Parathyroid adenoma (tissue), 2 donors: ENCODE measurements around the gene SRCAP.

ENCODE experiments used
- H2AFZ ChIP-seq: fragments of 300-600 bp; sonication (generic); one replicate; pipeline ENCODE4 v1.7.0; 2017; ENCODE audit warnings: antibody characterized with exemption, mild to moderate bottlenecking
- H3K27ac ChIP-seq: fragments of 300-600 bp; sonication (generic); one replicate; pipeline ENCODE4 v1.7.0; 2017
- H3K27me3 ChIP-seq: fragments of 300-600 bp; sonication (generic); one replicate; pipeline ENCODE4 v1.7.0; 2017; ENCODE audit warnings: low read length; ENCODE audit not compliant: control insufficient read depth, insufficient read depth
- H3K36me3 ChIP-seq: fragments of 300-600 bp; sonication (generic); one replicate; pipeline ENCODE4 v1.7.0; 2017; ENCODE audit warnings: low read length; ENCODE audit not compliant: control insufficient read depth, insufficient read depth
- H3K4me1 ChIP-seq: fragments of 300-600 bp; sonication (generic); one replicate; pipeline ENCODE4 v1.7.0; 2017; ENCODE audit warnings: control low read depth
- H3K4me2 ChIP-seq: fragments of 300-600 bp; sonication (generic); one replicate; pipeline ENCODE4 v1.7.0; 2017; ENCODE audit warnings: low read length
- H3K4me3 ChIP-seq: fragments of 300-600 bp; sonication (generic); one replicate; pipeline ENCODE4 v1.7.0; 2017; ENCODE audit warnings: low read depth, low read length
- H3K79me2 ChIP-seq: fragments of 300-600 bp; sonication (generic); one replicate; pipeline ENCODE4 v1.7.0; 2017; ENCODE audit warnings: control low read depth
- H3K9ac ChIP-seq: fragments of 300-600 bp; sonication (generic); one replicate; pipeline ENCODE4 v1.7.0; 2017; ENCODE audit warnings: mild to moderate bottlenecking
- H3K9me3 ChIP-seq: fragments of 300-600 bp; sonication (generic); one replicate; pipeline ENCODE4 v1.7.0; 2017; ENCODE audit warnings: low read length; ENCODE audit not compliant: control insufficient read depth
- TF ChIP-seq, protein P1 (sequence below): fragments of 300-600 bp; sonication (generic); IDR thresholded peaks from one replicate; pipeline ENCODE4 v1.7.0; 2017; ENCODE audit warnings: antibody characterized with exemption, mild to moderate bottlenecking
- donor health status: primary hyperparathyroidism.

The SRCAP gene

DNA sequence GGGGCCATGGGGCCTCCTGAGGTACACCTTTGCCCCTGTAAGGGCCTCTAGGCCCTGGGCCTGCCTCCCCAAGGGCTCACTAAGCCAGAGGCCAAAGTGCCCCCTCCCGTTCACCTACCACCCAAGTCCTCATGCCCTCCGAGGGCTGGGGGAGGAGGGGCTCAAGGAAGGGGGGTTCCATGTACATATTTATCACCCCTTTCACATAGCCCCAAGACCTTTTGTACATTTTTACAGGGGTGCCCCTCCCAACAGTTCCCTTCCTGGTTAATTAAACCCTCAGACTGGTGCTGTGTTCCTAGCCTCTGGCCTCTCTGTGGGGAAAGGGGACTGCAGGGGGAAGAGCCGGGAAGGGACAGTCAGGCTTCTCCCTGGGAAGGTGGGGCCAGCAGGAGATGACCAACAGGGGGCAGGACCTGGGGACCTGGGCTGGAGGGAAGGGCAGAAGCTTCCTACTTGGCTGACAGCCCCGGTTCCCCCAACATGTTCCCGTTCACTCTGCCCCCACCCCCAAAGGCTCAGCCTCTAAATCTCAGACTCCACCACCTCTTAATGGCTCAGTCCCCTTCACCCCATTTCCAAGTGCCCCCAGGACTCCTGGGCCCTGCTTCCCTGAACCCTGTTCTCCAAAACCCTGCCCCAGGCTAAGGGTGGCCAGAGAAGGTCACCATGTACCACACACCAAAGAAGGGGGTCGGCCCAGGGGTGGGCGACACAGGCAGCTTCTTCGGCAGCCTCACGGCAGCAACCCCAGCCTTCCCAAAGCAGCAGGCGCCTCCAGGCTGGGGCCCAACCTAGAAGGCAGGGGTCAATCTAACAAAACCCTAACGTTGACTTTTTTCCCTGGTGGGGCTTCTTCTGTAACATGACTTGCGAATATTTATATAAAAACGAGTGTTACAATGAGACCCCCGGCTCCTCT, 28.8 kb upstream of the SRCAP start:
- Histone ChIP-seq H3K9me3 (no peaks in the 10 kb centered on the region), H3K36me3 (no peaks in the 10 kb centered on the region), H3K27me3 (no peaks in the 10 kb centered on the region), H3K4me3 (no peak overlapping the region), H3K4me2 (no peak overlapping the region), H3K4me1 (no peaks in the 10 kb centered on the region), H3K27ac (no peak overlapping the region), H3K9ac (no peak overlapping the region), H3K79me2 (no peaks in the 10 kb centered on the region), H2AFZ (no peak overlapping the region)
- TF ChIP-seq, protein P1, sequence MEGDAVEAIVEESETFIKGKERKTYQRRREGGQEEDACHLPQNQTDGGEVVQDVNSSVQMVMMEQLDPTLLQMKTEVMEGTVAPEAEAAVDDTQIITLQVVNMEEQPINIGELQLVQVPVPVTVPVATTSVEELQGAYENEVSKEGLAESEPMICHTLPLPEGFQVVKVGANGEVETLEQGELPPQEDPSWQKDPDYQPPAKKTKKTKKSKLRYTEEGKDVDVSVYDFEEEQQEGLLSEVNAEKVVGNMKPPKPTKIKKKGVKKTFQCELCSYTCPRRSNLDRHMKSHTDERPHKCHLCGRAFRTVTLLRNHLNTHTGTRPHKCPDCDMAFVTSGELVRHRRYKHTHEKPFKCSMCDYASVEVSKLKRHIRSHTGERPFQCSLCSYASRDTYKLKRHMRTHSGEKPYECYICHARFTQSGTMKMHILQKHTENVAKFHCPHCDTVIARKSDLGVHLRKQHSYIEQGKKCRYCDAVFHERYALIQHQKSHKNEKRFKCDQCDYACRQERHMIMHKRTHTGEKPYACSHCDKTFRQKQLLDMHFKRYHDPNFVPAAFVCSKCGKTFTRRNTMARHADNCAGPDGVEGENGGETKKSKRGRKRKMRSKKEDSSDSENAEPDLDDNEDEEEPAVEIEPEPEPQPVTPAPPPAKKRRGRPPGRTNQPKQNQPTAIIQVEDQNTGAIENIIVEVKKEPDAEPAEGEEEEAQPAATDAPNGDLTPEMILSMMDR, result peak; percentile 7

DNA sequence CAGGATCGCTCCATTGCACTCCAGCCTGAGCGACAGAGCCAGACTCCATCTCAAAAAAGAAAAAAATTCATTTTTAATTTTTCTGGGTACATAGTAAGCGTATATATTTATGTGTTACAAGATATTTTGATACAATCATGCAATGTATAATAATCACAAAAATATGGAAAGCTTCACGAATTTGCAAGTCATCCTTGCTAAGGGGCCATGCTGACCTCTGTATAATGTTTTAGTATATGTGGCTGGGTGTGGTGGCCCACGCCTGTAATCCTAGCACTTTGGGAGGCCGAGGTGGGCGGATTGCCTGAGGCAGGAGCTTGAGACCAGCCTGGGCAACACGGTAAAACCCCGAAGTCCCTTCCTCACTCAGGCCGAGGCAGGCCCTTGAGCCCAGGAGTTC, 23.8 kb upstream of the SRCAP start:
- H3K9me3 ChIP-seq, result no peaks in the 10 kb centered on the region
- no peak overlapping the region for H3K4me2 ChIP-seq
- H3K79me2 ChIP-seq, result no peaks in the 10 kb centered on the region
- H3K27ac ChIP-seq, result no peak overlapping the region
- no peaks in the 10 kb centered on the region for H3K4me1 ChIP-seq
- no peak overlapping the region for H3K4me3 ChIP-seq
- no peaks in the 10 kb centered on the region for H3K27me3 ChIP-seq
- H2AFZ ChIP-seq, result no peak overlapping the region
- no peaks in the 10 kb centered on the region for H3K36me3 ChIP-seq
- no peak overlapping the region for H3K9ac ChIP-seq
- TF ChIP-seq, protein P1, result no peak

DNA sequence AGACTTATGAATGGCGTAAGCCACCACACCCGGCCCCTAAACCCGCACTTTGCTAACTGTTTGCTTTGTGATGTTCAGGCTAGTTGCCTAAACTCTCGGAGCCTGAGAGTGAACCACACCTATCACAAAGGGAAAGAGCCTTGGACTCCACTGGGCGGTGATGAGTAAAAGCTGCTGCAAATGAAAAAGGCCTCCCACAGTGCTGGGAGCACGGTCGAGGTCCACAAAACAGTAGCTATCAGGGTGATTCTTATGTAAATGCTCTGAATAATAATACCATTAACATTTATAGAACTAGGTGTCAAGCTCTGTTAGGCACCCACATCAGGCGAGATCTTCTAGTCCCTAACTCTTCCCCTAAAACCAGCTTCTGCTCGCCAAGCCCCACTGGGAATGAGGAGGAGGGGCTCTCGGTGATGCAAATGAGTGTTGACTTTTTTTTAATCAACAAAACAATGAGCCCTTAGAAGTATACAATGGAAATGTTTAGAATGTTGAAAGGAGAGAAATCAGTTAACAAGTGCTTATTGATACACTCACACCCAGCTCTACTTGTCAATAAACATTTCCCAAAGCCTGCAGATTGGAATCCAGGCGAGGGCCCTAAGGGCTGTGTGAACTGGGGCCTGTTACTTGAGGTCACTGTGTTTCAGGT, 20.9 kb upstream of the SRCAP start:
- H3K27me3 ChIP-seq, result no peaks in the 10 kb centered on the region
- H2AFZ ChIP-seq, result peak overlapping the region; percentile 52
- no peak overlapping the region for H3K27ac ChIP-seq
- H3K79me2 ChIP-seq, result no peaks in the 10 kb centered on the region
- no peak overlapping the region for H3K4me2 ChIP-seq
- H3K4me3 ChIP-seq, result no peak overlapping the region
- H3K9me3 ChIP-seq, result no peaks in the 10 kb centered on the region
- no peaks in the 10 kb centered on the region for H3K4me1 ChIP-seq
- no peaks in the 10 kb centered on the region for H3K36me3 ChIP-seq
- no peak overlapping the region for H3K9ac ChIP-seq
- TF ChIP-seq, protein P1, result no peak

DNA sequence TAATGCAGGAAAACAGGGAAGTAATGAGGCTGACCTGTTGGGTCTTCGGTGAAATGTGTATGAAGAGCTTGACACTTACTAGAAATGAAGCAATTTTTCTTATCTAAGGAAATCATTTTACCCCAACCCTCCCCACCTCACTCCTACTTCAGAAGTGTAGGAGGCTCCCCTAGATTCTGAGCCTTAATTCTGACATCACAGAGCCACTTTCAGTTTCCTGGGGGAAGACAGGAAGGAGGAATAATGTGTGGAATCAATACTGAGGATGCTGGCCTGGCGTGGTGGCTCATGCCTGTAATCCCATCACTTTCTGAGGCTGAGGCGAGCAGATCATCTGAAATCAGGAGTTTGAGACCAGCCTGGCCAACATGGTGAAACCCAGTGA, 20.4 kb upstream of the SRCAP start:
- Histone ChIP-seq H3K4me3 (no peak overlapping the region), H3K9me3 (no peaks in the 10 kb centered on the region), H2AFZ (peak overlapping the region; percentile 52), H3K36me3 (no peaks in the 10 kb centered on the region), H3K4me1 (no peaks in the 10 kb centered on the region), H3K27me3 (no peaks in the 10 kb centered on the region), H3K27ac (no peak overlapping the region), H3K79me2 (no peaks in the 10 kb centered on the region), H3K4me2 (no peak overlapping the region), H3K9ac (no peak overlapping the region)
- TF ChIP-seq, protein P1, result no peak
